ENCODE data around the gene HMGCS2.

Gene HMGCS2

GRCh38 chr1:119737040-119737682 is 31.5 kb downstream of the HMGCS2 start:
- TF ChIP-seq MAX (IDR thresholded peaks at IDR 0.05; ENCODE audit: low read depth, low read length): no peak
- no peak for TF ChIP-seq POLR2A (IDR thresholded peaks at IDR 0.05; ENCODE audit: extremely low read depth, insufficient read length)
- no peak for TF ChIP-seq MYC (IDR thresholded peaks at IDR 0.05; ENCODE audit: low read depth, low read length)
- no peak for TF ChIP-seq CTCF (IDR thresholded peaks at IDR 0.05; ENCODE audit: low read depth, low read length)
- no peak for DNase-seq (ENCODE audit: low read depth)

GRCh38 chr1:119736649-119737039 is 32.1 kb downstream of the HMGCS2 start:
- TF ChIP-seq CTCF (IDR thresholded peaks at IDR 0.05; ENCODE audit: low read depth, low read length) (no peak), POLR2A (IDR thresholded peaks at IDR 0.05; ENCODE audit: extremely low read depth, insufficient read length) (no peak), MAX (IDR thresholded peaks at IDR 0.05; ENCODE audit: low read depth, low read length) (no peak), MYC (IDR thresholded peaks at IDR 0.05; ENCODE audit: low read depth, low read length) (no peak)
- no peak overlapping the region for H3K4me3 ChIP-seq (ENCODE audit: low read depth, low read length)
- no peak for DNase-seq (ENCODE audit: low read depth)

More at GRCh38 chr1:119737040-119737682, 31.5 kb downstream of the HMGCS2 start:
- no peak overlapping the region for H3K4me3 ChIP-seq (ENCODE audit: low read depth, low read length)

- TF ChIP-seq POLR2A (IDR thresholded peaks at IDR 0.05; ENCODE audit: extremely low read depth, insufficient read length) (no peak), MYC (IDR thresholded peaks at IDR 0.05; ENCODE audit: low read depth, low read length) (no peak), MAX (IDR thresholded peaks at IDR 0.05; ENCODE audit: low read depth, low read length) (no peak), CTCF (IDR thresholded peaks at IDR 0.05; ENCODE audit: low read depth, low read length) (no peak)
- DNase-seq (ENCODE audit: low read depth): no peak
- no peak overlapping the region for H3K4me3 ChIP-seq (ENCODE audit: low read depth, low read length)
These were observed 33.5 kb downstream of the HMGCS2 start for GRCh38 chr1:119735217-119735616.

- no peak for TF ChIP-seq MYC (IDR thresholded peaks at IDR 0.05; ENCODE audit: low read depth, low read length)
- DNase-seq (ENCODE audit: low read depth): no peak
- H3K4me3 ChIP-seq (ENCODE audit: low read depth, low read length): no peak overlapping the region
These were observed 35.0 kb downstream of the HMGCS2 start for GRCh38 chr1:119733754-119734153.

GRCh38 chr1:119732465-119733168 is 36.1 kb downstream of the HMGCS2 start:
- TF ChIP-seq MYC (IDR thresholded peaks at IDR 0.05; ENCODE audit: low read depth, low read length): no peak
- no peak for TF ChIP-seq POLR2A (IDR thresholded peaks at IDR 0.05; ENCODE audit: extremely low read depth, insufficient read length)
- TF ChIP-seq CTCF (IDR thresholded peaks at IDR 0.05; ENCODE audit: low read depth, low read length): no peak
- TF ChIP-seq MAX (IDR thresholded peaks at IDR 0.05; ENCODE audit: low read depth, low read length): no peak
- no peak for DNase-seq (ENCODE audit: low read depth)

GRCh38 chr1:119731741-119732430 is 36.8 kb downstream of the HMGCS2 start:
- H3K4me3 ChIP-seq (ENCODE audit: low read depth, low read length): no peak overlapping the region
- TF ChIP-seq POLR2A (IDR thresholded peaks at IDR 0.05; ENCODE audit: extremely low read depth, insufficient read length) (no peak), MYC (IDR thresholded peaks at IDR 0.05; ENCODE audit: low read depth, low read length) (no peak), MAX (IDR thresholded peaks at IDR 0.05; ENCODE audit: low read depth, low read length) (no peak), CTCF (IDR thresholded peaks at IDR 0.05; ENCODE audit: low read depth, low read length) (no peak)
- DNase-seq (ENCODE audit: low read depth): no peak

More at GRCh38 chr1:119732465-119733168, 36.1 kb downstream of the HMGCS2 start:
- no peak overlapping the region for H3K4me3 ChIP-seq (ENCODE audit: low read depth, low read length)

Data from NB4 (cell line).